Measurements from ENCODE around the gene TBC1D20. TPM values are rescaled to one million over a fixed set of nuclear protein-coding genes. Genes with fewer than 3 reads are reported as not detected.

Gene TBC1D20
- total RNA-seq, 4 donors from 2014 or later: 38.1 to 43.6 (median 42.8) TPM

DNA sequence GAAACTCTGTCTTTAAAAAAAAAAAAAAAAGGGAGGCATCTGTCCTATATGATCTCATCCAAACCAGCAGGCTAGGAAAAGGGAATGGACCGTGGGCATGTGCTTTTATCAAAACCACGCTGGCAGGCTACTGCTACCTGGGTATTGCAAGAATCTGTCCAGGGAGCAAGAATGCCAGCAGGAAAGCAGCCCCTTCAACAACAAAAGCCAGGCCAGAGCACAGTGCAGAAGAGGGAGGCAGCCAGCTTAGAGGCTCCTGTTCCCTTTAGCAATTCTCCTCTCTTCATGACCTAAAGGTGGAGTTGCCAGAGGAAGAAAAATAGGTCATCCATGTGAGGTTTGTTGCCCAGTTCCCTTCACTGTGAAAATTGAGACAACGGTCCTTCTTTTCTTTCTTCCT lies 18.2 kb downstream of the TBC1D20 start:
- Histone ChIP-seq H3K9me3 (no peaks in the 10 kb centered on the region), H3K27ac (no peak overlapping the region), H3K36me3 (peaks cover 0 to 80% (median 0%) of the 10 kb centered on the region in 3 donors), H3K4me3 (no peak overlapping the region), H3K4me1 (peaks cover 0 to 3% (median 2%) of the 10 kb centered on the region in 4 donors), H3K27me3 (no peaks in the 10 kb centered on the region)
- DNase-seq: no peak
- TF ChIP-seq POLR2A (IDR thresholded peaks at IDR 0.05): no peak
- TF ChIP-seq, protein P1, sequence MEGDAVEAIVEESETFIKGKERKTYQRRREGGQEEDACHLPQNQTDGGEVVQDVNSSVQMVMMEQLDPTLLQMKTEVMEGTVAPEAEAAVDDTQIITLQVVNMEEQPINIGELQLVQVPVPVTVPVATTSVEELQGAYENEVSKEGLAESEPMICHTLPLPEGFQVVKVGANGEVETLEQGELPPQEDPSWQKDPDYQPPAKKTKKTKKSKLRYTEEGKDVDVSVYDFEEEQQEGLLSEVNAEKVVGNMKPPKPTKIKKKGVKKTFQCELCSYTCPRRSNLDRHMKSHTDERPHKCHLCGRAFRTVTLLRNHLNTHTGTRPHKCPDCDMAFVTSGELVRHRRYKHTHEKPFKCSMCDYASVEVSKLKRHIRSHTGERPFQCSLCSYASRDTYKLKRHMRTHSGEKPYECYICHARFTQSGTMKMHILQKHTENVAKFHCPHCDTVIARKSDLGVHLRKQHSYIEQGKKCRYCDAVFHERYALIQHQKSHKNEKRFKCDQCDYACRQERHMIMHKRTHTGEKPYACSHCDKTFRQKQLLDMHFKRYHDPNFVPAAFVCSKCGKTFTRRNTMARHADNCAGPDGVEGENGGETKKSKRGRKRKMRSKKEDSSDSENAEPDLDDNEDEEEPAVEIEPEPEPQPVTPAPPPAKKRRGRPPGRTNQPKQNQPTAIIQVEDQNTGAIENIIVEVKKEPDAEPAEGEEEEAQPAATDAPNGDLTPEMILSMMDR (IDR thresholded peaks at IDR 0.05): no peak

DNA sequence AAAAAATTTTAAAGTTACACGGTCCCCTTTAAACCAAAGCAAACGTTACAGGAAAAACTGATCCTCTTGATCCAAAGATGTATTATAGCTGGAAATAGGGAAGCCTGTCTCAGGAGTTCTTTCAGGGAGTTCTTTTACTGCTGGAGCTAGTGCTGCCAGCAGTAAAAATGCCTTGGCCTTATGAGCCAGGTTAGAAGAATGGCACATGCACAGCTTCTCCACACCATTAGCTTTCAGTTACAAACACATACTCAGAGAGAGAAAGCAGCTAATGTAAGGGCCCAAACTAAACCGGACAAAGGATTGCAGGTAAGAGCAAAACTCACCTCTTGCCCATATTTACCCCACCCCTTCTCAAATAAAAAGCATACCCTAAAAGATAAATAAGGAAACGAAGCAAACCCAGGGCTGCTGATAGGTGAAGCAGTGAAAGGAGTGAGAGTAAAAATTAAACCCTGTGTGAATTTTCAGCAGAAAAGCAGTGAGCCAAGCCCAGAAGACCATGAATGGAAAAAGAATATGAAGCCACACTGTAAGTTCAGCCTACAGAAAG lies 19.0 kb downstream of the TBC1D20 start:
- Histone ChIP-seq H3K4me1 (peaks cover 0 to 12% (median 5%) of the 10 kb centered on the region in 4 donors), H3K36me3 (peaks cover 0 to 88% (median 0%) of the 10 kb centered on the region in 3 donors), H3K27me3 (no peaks in the 10 kb centered on the region), H3K27ac (no peak overlapping the region), H3K4me3 (no peak overlapping the region), H3K9me3 (no peaks in the 10 kb centered on the region)
- no peak for TF ChIP-seq POLR2A (IDR thresholded peaks at IDR 0.05)
- TF ChIP-seq, protein P1 (IDR thresholded peaks at IDR 0.05): no peak
- no peak for DNase-seq

DNA sequence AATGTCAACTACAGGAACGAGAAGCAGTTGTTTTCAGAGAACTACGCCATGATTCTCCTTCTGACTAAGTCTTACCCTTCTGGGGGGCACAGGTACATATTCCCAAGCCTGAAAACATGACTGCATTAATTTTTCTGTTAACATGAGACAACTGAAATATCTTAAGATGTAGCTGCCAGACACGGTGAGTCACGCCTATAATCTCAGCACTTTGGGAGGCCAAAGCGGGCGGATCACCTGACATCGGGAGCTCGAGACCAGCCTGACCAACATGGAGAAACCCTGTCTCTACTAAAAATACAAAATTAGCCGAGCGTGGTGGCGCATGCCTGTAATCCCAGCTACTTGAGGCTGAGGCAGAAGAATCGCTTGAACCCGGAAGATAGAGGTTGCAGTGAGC lies 21.7 kb downstream of the TBC1D20 start:
- peaks cover 0 to 95% (median 0%) of the 10 kb centered on the region in 3 donors for H3K36me3 ChIP-seq
- H3K4me1 ChIP-seq: peaks cover 0 to 21% (median 11%) of the 10 kb centered on the region in 4 donors
- no peaks in the 10 kb centered on the region for H3K9me3 ChIP-seq
- no peak overlapping the region for H3K4me3 ChIP-seq
- no peak for DNase-seq
- H3K27ac ChIP-seq: no peak overlapping the region
- TF ChIP-seq, protein P1 (IDR thresholded peaks at IDR 0.05): no peak
- no peak for TF ChIP-seq POLR2A (IDR thresholded peaks at IDR 0.05)
- no peaks in the 10 kb centered on the region for H3K27me3 ChIP-seq

DNA sequence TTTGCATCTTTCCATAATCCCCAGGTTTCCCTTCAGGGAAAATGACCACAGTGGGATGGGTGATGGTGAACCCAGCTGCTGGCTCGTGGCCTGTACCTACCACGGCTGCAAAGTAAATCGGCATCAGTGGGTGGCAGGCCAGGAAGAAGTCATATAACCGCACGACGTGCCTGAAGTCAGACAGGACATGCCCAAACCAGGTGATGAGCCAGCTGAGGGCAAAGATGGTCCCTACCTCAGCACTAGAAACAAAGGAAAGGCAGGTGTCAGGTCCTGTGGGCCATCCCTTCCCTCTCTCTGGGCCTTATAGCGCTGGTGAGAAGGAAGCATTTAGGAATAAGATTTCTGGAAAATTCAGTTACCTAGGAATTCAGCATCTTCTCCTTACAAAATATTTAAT lies 22.2 kb downstream of the TBC1D20 start:
- TF ChIP-seq POLR2A (IDR thresholded peaks at IDR 0.05): no peak
- TF ChIP-seq, protein P1 (IDR thresholded peaks at IDR 0.05): no peak
- no peak for DNase-seq
- Histone ChIP-seq H3K27ac (no peak overlapping the region), H3K27me3 (no peaks in the 10 kb centered on the region), H3K4me1 (peaks cover 0 to 21% (median 11%) of the 10 kb centered on the region in 4 donors), H3K4me3 (no peak overlapping the region), H3K36me3 (peaks cover 0 to 95% (median 0%) of the 10 kb centered on the region in 3 donors), H3K9me3 (no peaks in the 10 kb centered on the region)

DNA sequence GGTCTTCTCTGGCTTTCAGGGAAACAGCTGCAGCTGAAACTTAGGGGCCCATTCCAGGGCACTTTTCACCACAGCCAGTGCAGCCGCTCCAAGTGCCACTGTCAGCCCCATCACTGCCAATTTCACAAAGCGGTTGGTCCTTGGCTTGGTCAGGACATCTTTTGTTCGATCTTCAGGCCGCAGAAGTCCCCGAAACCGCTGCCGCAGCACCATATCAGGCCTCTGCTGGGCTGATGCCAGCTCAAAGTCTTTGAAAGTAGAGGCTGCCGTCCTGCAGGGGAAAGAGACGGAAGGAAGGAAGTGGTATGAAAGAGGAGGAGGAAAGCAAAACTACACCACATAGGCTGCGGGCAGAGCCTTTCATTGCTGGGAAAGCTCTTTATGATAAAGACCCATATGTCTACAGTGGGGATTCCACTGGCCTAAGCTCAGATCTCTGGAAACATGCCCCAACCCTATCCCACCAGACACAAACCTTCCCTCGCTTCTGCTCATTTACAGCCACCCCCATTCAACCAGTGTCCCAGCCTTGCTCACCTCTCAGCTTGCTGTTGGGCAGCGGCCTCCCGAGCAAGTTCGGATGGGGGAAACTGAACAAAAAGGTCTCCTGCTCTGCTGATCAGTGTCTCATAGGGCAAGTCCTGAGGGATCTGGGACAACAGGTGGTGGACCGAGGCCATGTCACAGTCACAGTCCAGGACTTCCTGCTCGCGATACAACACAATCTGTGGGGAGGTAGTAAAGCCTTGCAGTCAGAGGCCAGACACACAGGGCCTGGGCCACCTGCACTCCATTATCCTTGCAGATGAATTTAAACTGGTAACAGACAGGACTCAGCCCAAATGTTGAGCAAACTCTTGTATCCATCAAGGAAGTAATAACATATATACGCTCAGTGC lies 23.5 kb downstream of the TBC1D20 start:
- Histone ChIP-seq H3K36me3 (peaks cover 0 to 89% (median 0%) of the 10 kb centered on the region in 3 donors), H3K27me3 (no peaks in the 10 kb centered on the region), H3K4me1 (peaks cover 0 to 22% (median 14%) of the 10 kb centered on the region in 4 donors), H3K27ac (peak overlapping the region in 1 of 4 donors; percentile 46), H3K9me3 (no peaks in the 10 kb centered on the region), H3K4me3 (no peak overlapping the region)
- TF ChIP-seq POLR2A (IDR thresholded peaks at IDR 0.05): no peak
- TF ChIP-seq, protein P1 (IDR thresholded peaks at IDR 0.05): no peak
- peak in 2 of 3 donors; percentile 55 to 75 for DNase-seq

All from Peyer's patch (tissue), 4 donors.